Ishikawa (cell line): Measurements from ENCODE around the gene KCNF1.

Experiments used
- EGR1 ChIP-seq: IDR thresholded peaks from 2 replicates; pipeline ENCODE4 v1.6.1; 2012
- FOXM1 ChIP-seq: IDR thresholded peaks from 2 replicates; pipeline ENCODE4 v1.6.1; 2012; ENCODE audit warnings: low read depth, borderline replicate concordance
- RAD21 ChIP-seq: IDR thresholded peaks from 2 replicates; pipeline ENCODE4 v1.6.1; 2012; ENCODE audit warnings: low read depth
- REST ChIP-seq: IDR thresholded peaks from 2 replicates; pipeline ENCODE4 v1.6.1; 2012; ENCODE audit warnings: low read depth, mild to moderate bottlenecking
- TAF1 ChIP-seq: IDR thresholded peaks from 2 replicates; pipeline ENCODE4 v1.6.1; 2012; ENCODE audit warnings: low read depth, mild to moderate bottlenecking
- TCF12 ChIP-seq: IDR thresholded peaks from 2 replicates; pipeline ENCODE4 v1.6.1; 2012; ENCODE audit warnings: low read depth
- YY1 ChIP-seq: IDR thresholded peaks from 2 replicates; pipeline ENCODE4 v1.6.1; 2012; ENCODE audit warnings: low read depth

DNA sequence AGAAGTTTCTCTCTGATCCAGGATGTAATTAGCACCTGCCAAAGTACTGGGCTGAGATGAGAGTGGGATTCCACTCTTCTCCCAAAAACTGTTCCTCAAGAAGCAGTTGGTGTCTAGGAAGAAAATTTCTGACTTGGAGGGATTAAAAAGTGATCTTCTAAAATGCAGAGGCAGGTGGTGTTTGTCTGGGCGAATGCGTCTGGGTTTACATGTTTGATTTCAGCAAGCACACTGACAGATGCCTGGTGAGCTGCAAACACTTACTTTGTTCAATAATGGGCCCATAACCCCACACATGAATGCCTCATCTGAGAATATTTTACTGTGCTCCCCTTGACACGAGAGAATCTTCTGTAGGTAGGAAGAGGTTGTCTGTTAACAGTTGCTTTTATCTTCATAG lies 24.3 kb upstream of the KCNF1 start:
- TF ChIP-seq REST = no peak
- TF ChIP-seq RAD21 = no peak
- TF ChIP-seq FOXM1 = no peak
- TF ChIP-seq TAF1 = no peak
- no peak for TF ChIP-seq EGR1
- no peak for TF ChIP-seq TCF12
- no peak for TF ChIP-seq YY1
